HG02870 (cell line): ENCODE measurements around the gene AGBL1.

ENCODE experiments used
- ATAC-seq: cut with Tn5 transposase; IDR thresholded peaks from one replicate; pipeline ENCODE4 v1.9.1; 2021; ENCODE audit warnings: mild to moderate bottlenecking, moderate library complexity; ENCODE audit not compliant: unreplicated experiment

Gene AGBL1

DNA sequence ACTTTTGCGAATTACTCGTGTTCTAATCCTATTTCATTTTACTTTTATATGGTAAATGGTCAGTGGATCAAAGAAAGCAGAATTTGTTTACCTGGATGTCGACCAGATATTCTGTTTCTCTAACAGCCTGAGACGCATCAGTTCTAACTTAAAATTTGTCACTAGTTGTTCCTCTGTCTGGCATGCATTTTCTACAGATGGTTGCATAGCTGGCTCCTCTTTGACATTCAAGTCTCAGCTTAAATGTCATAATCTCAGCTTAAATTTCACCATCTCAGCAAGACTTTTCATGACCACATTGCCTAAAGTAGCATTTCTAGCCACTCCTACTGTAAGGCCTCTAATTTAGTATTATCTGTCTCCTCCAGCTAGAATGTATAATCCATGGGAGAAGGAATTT lies 609.3 kb downstream of the AGBL1 start:
- no peak for ATAC-seq

DNA sequence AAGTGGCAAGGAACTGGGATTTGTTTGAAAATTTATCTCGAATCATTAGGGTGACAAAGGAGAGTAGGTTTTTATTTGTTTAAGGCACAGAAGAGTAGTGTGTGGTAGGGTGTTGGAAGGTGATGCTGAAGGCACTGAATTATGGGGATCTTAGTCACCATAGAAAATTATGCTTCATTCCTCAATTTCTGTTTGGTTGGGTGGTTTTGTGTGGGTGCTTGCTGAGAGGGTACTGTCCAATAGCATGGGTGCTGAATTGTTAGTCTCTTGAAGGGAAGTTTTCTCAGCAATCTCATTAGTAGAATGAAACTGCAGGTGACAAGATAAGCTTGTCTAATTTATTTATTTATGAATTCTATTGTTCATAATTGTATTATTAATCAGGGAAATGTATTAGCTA lies 610.9 kb downstream of the AGBL1 start:
- no peak for ATAC-seq

GRCh38 chr15:86691091-86691663 lies 611.5 kb downstream of the AGBL1 start:
- no peak for ATAC-seq

DNA sequence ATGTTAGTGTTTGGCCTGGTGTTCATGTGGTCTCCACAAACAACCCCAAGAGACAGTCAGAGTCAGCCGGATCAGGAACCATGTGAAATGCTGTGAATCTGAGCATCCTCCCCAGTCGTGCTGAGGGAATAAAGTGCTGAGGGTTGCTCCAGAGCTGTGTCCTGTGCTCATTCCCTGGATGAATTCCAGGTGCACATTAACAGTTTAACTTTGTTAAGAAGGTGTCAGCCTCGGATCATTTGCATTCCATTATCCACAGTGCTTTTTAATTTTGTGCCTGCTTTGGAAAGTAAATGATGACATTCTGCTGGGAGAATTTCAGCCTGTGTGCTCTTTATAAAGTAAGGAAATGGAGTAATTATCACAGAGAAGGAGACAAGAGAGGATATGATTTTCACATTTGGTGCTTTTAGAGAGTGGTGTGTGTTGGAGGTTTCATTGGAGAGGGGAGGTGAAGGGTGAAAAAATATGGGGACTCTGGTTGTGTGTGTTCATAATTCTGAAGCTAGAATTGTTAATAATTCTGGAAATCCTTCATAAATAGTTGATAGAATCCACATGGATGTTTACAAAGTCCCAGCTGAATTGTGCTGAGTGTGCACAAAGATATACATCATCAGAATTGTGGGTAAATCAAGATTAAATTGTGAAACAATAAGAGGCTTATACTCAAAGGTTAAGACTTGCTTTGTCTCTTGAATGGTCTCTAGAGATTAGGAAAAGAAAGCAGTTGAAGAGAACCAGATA lies 621.4 kb downstream of the AGBL1 start:
- no peak for ATAC-seq

- no peak for ATAC-seq
Measured at GRCh38 chr15:86701611-86701963, 621.9 kb downstream of the AGBL1 start.

- ATAC-seq, result no peak
Measured at GRCh38 chr15:86706813-86707212, 627.1 kb downstream of the AGBL1 start.

GRCh38 chr15:86711476-86711875 lies 631.8 kb downstream of the AGBL1 start:
- ATAC-seq, result no peak

DNA sequence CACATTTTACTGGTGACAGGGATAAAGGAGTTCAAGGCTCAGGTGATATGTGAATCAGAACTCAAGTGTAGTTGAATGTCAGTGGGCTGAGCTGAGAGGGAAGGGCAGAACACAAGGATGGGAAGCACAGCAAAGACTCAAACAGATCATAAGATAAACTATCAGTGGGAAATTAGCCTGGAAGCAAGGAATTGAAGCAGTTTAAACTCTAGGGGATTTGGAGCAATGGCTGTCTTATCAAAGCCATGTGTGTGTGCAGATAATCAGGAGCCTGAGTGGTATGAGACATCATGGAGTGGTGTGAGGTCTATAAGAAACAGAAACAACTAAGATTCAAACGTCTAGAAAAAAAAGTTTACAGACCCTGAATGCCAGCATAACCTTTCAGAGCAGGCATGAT lies 634.6 kb downstream of the AGBL1 start:
- ATAC-seq, result no peak

DNA sequence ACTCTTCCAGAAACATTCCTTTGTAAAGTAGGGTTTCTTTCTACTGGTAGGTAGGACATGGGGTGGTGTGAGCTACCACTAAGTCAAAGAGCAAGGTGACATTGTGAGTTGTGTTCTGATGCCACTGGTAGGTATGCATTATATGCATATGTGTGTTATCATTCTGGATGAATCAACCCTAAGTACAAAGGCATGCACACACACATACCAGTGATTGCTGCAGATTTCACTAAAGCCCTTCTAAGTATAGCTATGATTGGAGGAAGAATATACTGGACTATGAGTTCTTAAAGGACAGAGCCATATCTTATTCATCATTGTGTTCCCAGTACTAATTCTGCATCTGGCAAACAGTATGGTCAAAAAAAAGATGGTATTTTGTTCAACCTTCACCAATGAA lies 646.0 kb downstream of the AGBL1 start:
- ATAC-seq, result no peak

GRCh38 chr15:86735247-86736040 lies 655.8 kb downstream of the AGBL1 start:
- no peak for ATAC-seq

GRCh38 chr15:86741917-86742316 lies 662.2 kb downstream of the AGBL1 start:
- no peak for ATAC-seq

DNA sequence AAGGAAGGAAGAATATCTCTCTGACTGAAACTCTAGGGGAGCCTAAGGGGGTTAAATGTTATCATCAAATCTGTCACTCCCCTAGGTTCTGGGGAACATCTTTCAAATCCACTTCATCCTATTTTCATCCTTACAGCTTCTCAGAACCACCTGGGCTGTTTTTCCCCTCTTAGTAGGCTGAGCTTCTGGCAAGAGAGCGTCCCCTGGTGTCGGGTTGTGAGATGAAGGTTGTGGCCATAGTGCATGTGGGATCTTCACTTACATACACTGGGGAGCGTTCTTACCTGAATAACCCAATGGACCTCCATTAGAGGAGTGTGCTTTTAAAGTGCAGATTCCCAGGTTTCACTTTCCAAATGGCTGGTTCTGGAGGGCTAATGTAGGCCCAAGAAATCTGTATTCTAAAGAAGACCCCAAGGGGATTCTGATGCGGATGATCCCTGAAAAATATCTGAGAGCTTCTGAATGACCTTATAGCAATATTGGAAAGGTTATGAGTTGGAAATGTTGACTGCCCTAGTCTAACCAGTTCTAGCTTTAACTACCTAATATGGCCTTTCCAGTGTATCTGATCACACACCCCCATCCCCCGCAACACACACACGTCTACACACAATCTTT lies 663.7 kb downstream of the AGBL1 start:
- no peak for ATAC-seq

DNA sequence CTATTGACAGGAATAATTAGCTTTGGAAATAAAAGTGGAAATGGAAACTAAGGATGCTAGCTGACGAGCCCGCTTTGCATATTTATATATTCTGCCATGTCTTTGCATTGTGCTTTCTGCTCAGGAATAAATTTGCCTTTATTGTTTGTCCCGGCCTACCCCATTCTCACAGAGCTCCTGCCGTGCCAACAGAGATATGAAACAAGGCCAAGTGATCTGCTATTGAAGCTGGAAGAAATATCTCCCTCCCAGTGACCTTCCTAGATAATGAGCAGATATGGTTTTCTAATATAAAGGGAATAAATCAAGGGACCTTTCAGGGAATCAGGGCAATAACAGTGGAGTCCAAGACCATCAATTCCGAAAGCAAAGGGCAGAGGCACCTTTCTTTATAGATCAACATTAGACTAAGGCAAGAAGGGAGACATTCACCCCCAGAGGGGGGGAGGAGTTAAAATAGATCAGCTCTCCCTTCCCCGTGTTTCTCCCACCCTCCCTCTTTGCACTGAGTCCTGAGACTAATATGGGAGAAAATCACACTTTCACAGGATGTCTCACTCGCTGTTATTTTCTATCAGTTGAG lies 664.6 kb downstream of the AGBL1 start:
- no peak for ATAC-seq

DNA sequence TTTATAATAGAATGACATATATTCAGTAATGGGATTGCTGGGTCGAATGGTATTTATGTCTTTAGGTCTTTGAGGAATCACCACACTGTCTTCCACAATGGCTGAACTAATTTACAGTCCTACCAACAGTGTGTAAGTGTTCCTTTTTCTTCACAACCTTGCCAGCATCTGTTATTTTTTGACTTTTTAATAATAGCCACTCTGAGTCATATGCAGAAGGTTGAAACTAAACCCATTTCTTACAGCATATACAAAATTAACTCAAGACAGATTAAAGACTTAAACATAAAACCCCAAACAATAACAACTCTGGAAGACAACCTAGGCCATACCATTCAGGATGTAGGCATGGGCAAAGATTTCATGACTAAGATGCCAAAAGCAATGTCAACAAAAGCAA lies 671.4 kb downstream of the AGBL1 start:
- ATAC-seq, result no peak

- ATAC-seq, result no peak
Measured at GRCh38 chr15:86754846-86755245, 675.2 kb downstream of the AGBL1 start.

DNA sequence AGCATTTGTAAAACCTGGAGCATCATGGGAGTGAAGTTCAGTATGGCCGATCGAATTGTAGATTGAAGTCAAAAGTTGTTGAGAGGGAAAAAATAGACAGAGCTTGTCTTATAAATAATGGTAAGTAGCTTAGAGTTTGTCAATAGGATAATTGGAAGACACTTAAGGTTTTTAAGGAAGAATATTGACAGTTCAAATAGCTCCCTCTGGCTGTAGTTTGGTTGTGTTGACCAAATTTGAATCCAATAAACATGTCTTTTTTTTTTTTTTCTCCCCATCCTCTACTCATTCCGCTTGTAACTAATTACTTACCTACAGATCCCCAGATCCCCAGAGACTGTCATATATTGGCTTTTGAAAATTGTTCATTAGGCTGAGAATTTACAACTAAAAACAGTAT lies 677.0 kb downstream of the AGBL1 start:
- no peak for ATAC-seq

DNA sequence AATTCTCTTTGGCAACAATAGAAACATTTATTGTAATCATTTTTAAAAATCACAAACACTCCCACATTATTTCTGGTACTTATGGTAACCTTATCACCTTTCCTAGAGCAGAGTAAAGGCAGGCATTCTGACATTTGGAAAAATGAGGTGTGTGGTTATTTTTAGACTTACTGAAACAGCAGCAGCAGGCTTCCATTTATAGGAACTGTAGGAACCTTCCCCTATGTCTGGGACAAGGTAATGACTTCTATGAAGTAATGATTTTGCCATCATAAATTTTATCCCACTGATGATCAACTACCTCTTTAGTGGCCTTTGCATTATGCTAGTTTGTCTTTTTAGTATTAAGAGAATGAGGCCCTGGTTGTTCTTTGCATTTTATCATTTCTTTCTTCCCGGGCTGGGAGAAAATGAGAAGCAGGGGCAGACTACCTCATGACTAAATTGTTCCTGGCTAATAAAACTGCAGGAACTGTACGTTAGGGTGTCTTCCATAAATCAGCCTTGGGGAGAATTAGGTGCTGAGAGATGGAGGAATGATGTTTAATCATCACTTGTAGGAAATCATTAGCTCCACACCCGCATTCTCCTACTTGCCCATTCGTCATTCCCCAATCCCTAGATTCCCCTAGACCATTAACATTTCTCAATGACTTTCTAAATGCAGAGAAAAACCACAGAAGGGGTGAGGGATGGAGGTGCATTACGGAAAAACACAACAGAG lies 680.3 kb downstream of the AGBL1 start:
- no peak for ATAC-seq

- no peak for ATAC-seq
Measured at GRCh38 chr15:86762874-86763273, 683.2 kb downstream of the AGBL1 start.

DNA sequence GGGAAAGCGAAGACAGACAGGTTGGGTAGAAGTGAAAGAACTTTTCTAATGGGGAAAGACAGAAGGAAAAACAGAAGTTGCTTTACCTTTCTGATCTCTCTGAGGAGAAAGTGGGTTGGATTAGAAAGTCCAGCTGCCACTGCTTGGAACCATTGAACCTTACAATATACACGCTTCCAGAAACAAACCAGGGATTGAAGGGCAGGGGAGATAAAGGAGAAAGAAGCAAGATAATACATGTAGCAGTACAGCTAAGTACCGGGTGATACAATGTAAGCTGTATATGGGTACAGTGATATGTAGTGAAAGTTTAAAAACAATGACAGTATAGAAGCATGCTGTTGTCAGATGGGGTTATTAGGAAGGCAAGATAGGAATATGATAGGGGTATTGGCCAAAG lies 684.4 kb downstream of the AGBL1 start:
- ATAC-seq, result no peak

DNA sequence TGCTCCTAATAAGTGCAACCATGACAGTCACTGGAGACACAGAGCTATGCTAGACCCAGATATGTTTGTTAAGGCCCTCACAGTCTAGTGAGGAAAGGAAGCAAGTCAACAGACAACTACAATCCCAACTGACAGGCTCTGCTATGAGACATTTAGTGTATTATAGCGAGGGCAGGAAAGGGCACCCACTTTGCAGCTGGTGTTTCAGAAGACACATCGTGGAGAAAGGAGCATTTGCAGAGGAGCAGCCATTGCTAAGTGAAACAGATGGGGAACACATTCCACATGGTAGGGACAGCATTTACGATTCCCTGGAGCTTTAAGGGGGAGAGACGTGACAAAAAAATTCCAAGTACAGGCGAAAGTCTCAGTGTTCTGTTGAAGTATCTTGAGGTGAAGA lies 685.6 kb downstream of the AGBL1 start:
- ATAC-seq, result no peak
